Retinal pigment epithelial cell (primary cell): Measurements from ENCODE around the gene FMN1.

ENCODE experiments used
- DNase-seq: peaks from one replicate; pipeline ENCODE4 v3.0.0-alpha.2; 2010; ENCODE audit warnings: low read depth
- H3K4me3 ChIP-seq: 2 replicates; pipeline ENCODE4 v1.5.1; 2011; ENCODE audit warnings: mild to moderate bottlenecking, low read length, control low read depth, moderate library complexity
- TF ChIP-seq, protein P1 (sequence below): conservative IDR thresholded peaks from 2 replicates; pipeline ENCODE4 v1.5.1; 2011; ENCODE audit warnings: low read depth, low read length, control low read depth, inconsistent platforms

FMN1 gene

GRCh38 chr15:32933236-32933635 is 261.3 kb downstream of the FMN1 start:
- H3K4me3 ChIP-seq, result no peak overlapping the region
- TF ChIP-seq, protein P1, sequence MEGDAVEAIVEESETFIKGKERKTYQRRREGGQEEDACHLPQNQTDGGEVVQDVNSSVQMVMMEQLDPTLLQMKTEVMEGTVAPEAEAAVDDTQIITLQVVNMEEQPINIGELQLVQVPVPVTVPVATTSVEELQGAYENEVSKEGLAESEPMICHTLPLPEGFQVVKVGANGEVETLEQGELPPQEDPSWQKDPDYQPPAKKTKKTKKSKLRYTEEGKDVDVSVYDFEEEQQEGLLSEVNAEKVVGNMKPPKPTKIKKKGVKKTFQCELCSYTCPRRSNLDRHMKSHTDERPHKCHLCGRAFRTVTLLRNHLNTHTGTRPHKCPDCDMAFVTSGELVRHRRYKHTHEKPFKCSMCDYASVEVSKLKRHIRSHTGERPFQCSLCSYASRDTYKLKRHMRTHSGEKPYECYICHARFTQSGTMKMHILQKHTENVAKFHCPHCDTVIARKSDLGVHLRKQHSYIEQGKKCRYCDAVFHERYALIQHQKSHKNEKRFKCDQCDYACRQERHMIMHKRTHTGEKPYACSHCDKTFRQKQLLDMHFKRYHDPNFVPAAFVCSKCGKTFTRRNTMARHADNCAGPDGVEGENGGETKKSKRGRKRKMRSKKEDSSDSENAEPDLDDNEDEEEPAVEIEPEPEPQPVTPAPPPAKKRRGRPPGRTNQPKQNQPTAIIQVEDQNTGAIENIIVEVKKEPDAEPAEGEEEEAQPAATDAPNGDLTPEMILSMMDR, result no peak
- no peak for DNase-seq

GRCh38 chr15:32928876-32929275 is 265.6 kb downstream of the FMN1 start:
- DNase-seq, result no peak
- no peak overlapping the region for H3K4me3 ChIP-seq
- TF ChIP-seq, protein P1, result no peak

GRCh38 chr15:32927124-32927523 is 267.4 kb downstream of the FMN1 start:
- no peak overlapping the region for H3K4me3 ChIP-seq
- TF ChIP-seq, protein P1, result no peak
- no peak for DNase-seq

DNA sequence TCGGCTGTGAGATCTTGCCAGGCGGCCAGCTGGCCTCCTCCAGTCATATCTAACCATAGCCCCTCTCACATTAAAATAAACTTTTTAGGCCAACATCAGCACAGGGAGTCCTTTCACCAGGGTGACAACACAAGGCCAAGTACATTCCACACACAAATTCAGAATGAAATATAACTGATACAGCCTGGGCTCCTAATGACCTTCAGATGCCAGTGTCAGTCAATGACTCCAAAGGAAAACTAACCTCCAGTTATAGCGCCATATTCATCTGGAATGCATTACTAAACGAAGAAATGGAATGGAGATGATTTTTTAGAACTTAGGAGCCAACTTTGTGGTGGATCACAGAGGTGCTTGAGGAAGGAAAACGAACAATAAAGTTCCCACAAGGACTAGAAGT is 271.3 kb downstream of the FMN1 start:
- no peak overlapping the region for H3K4me3 ChIP-seq
- TF ChIP-seq, protein P1, result no peak
- no peak for DNase-seq

DNA sequence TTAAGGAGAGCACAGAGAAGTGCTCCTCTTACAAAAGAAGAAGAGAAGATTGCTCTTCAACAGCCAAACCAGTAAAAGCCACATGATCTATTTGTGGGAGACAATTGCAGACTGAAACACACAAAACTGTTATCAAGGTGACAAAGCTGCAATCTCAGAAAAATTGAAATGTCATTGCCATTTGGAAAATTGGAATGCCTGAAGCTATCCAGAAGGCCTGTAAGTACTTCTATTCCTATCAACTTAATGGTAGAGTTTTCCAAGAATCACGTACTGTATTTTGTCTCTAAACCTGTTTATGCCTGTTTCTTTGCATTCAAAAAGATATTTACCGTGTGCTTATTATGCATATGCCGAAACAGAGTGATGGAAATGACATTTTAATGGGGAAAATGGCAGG is 272.0 kb downstream of the FMN1 start:
- no peak overlapping the region for H3K4me3 ChIP-seq
- TF ChIP-seq, protein P1, result no peak
- no peak for DNase-seq

DNA sequence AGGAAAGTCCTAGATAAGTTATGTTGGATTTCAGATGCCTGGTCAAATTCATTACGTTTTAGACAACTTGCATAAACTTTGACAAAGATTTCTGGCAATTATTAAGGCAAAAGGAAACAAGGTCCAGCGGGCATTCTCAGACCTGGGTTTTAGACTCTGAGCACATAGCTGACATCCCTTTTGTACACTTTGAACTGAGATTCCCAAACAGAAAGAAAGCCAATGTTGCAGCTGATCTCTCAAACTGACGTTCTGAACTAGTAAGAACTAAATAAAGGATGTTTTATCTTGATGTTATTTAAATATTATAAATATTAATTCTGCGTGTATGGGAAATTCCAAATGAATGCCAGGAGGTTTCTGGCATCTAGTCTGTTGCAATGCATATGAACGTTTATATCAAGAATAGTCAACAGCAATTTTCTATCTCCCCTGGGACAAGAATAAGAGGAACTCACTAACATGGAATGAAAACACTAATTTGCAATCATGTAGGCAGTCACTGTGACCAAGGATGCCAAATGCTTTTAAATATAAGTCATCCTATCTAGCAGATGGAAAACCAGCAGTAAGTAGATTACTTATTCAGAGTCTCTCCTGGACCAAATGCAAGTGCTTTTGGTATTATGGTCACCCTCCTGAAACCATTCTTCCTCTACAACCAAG is 274.6 kb downstream of the FMN1 start:
- DNase-seq, result no peak
- TF ChIP-seq, protein P1, result no peak
- H3K4me3 ChIP-seq, result no peak overlapping the region

GRCh38 chr15:32918547-32918946 is 276.0 kb downstream of the FMN1 start:
- TF ChIP-seq, protein P1, result no peak
- no peak for DNase-seq
- no peak overlapping the region for H3K4me3 ChIP-seq
